NB4 (cell line): ENCODE measurements around the gene ATAD3A.

Source experiments
- DNase-seq: peaks from one replicate; pipeline ENCODE4 v3.0.0; 2010; ENCODE audit warnings: low read depth
- H3K4me3 ChIP-seq: one replicate; pipeline ENCODE4 v1.5.1; 2011; ENCODE audit warnings: mild to moderate bottlenecking, low read depth, low read length, moderate library complexity
- CTCF ChIP-seq: IDR thresholded peaks from one replicate; pipeline ENCODE4 v1.5.1; 2012; ENCODE audit warnings: low read depth, low read length
- MAX ChIP-seq: IDR thresholded peaks from 2 replicates; pipeline ENCODE4 v1.6.1; 2011; ENCODE audit warnings: low read depth, low read length
- MYC ChIP-seq: IDR thresholded peaks from 2 replicates; pipeline ENCODE4 v1.6.1; 2011; ENCODE audit warnings: low read depth, low read length
- POLR2A ChIP-seq: IDR thresholded peaks from 2 replicates; pipeline ENCODE4 v1.6.1; 2011; ENCODE audit warnings: mild to moderate bottlenecking; ENCODE audit not compliant: insufficient read length; ENCODE audit errors: extremely low read depth

ATAD3A gene

GRCh38 chr1:1547011-1547410 is 35.0 kb downstream of the ATAD3A start:
- TF ChIP-seq MYC = no peak
- no peak for TF ChIP-seq POLR2A
- TF ChIP-seq MAX = no peak
- no peak for TF ChIP-seq CTCF
- no peak for DNase-seq
- no peak overlapping the region for H3K4me3 ChIP-seq

GRCh38 chr1:1547476-1547875 is 35.5 kb downstream of the ATAD3A start:
- H3K4me3 ChIP-seq = no peak overlapping the region
- TF ChIP-seq CTCF (no peak), MAX (no peak), MYC (no peak), POLR2A (no peak)
- DNase-seq = no peak

- TF ChIP-seq POLR2A (no peak), MAX (no peak), MYC (no peak)
- no peak for DNase-seq
- H3K4me3 ChIP-seq = no peak overlapping the region
Measured at GRCh38 chr1:1548591-1548990, 36.6 kb downstream of the ATAD3A start.

- no peak for TF ChIP-seq MAX
- no peak for TF ChIP-seq POLR2A
- no peak for TF ChIP-seq CTCF
- TF ChIP-seq MYC = no peak
- H3K4me3 ChIP-seq = no peak overlapping the region
- no peak for DNase-seq
Measured at GRCh38 chr1:1550087-1550486, 38.1 kb downstream of the ATAD3A start.

GRCh38 chr1:1550591-1551432 is 38.9 kb downstream of the ATAD3A start:
- peak; percentile 5 for TF ChIP-seq CTCF
- TF ChIP-seq POLR2A = no peak
- H3K4me3 ChIP-seq = no peak overlapping the region
- no peak for DNase-seq

- TF ChIP-seq CTCF (no peak), MYC (no peak), MAX (no peak), POLR2A (no peak)
- no peak overlapping the region for H3K4me3 ChIP-seq
- no peak for DNase-seq
Measured at GRCh38 chr1:1551524-1552262, 39.7 kb downstream of the ATAD3A start.
